HepG2 (cell line): ENCODE data around the gene SLFN14. TPM values are rescaled to one million over a fixed set of nuclear protein-coding genes. Genes with fewer than 3 reads are reported as not detected.
"Not testable (repeated sequence)": the region's sequence is repeated elsewhere in the genome, so short reads cannot be mapped to it uniquely, and the experiment has no call there.

ENCODE experiments used
- ATAC-seq: fragments of 200-7000 bp; cut with Tn5 transposase; 3 replicates; pipeline ENCODE4 v1.9.1; 2020; ENCODE audit warnings: mild to moderate bottlenecking, moderate library complexity
- BruUV-seq: library from RNA; stranded (reverse); fragments of 400-500 nt; replicated peaks from 2 replicates; lab custom pipeline; 2021; lab: Mats Ljungman, UMichigan
- CTCF ChIA-PET: fragments of 300-600 bp; formaldehyde crosslinking; extraction: SDS; loops from one replicate; lab custom pipeline; 2021; ENCODE audit warnings: low total read pairs, inconsistent platforms, low intra/inter-chr PET ratio; lab: Yijun Ruan, JAX
- POLR2A ChIA-PET: fragments of 350-600 bp; sonication (Branson Sonifier 250); formaldehyde crosslinking; loops from one replicate; lab custom pipeline; 2020; ENCODE audit warnings: antibody characterized with exemption, inconsistent platforms; lab: Yijun Ruan, JAX
- DNase-seq: peaks from one replicate; pipeline ENCODE4 v3.0.0-alpha.2; 2015; ENCODE audit warnings: low spot score
- FAIRE-seq: peaks from 3 replicates; lab custom pipeline; 2011; peaks lifted over from hg19 to GRCh38; lab: Jason Lieb, UNC
- H2AFZ ChIP-seq: one replicate; pipeline ENCODE4 v1.6.1; 2011; ENCODE audit warnings: low read length, inconsistent platforms
- H3K27ac ChIP-seq: fragments of 300-600 bp; 3 replicates; pipeline ENCODE4 v1.8.0; 2011; ENCODE audit warnings: mixed run types, mild to moderate bottlenecking, mixed read lengths, low read length, inconsistent platforms; ENCODE audit not compliant: insufficient read depth; ENCODE audit errors: extremely low read length
- H3K27me3 ChIP-seq, 2 experiments: fragments of 200-600 bp in 1 of 2; 2 replicates in 1 of 2; 3 replicates in 1 of 2; pipeline versions ENCODE4 v1.6.0 to v1.8.0; 2011; ENCODE audit warnings: low read length in 2 of 2, mild to moderate bottlenecking in 2 of 2, moderate library complexity in 2 of 2, inconsistent platforms in 1 of 2; ENCODE audit not compliant: insufficient read depth in 2 of 2, control insufficient read depth in 1 of 2
- H3K36me3 ChIP-seq, 2 experiments: fragments of 200-600 bp in 1 of 2; replicated peaks in 1 of 2; 2 replicates in 1 of 2; 3 replicates in 1 of 2; pipeline versions ENCODE4 v1.5.1 to v1.8.0; 2011; ENCODE audit warnings: low read length in 2 of 2, inconsistent platforms in 1 of 2; ENCODE audit not compliant: insufficient read depth in 2 of 2, control insufficient read depth in 1 of 2
- H3K4me1 ChIP-seq: 2 replicates; pipeline ENCODE4 v1.5.1; 2012; ENCODE audit warnings: low read length, inconsistent platforms; ENCODE audit not compliant: insufficient read depth
- H3K4me2 ChIP-seq: 2 replicates; pipeline ENCODE4 v1.6.0; 2011; ENCODE audit warnings: low read depth, low read length, inconsistent platforms
- H3K4me3 ChIP-seq, 3 experiments: fragments of 200-600 bp in 1 of 3; sonication (generic), shearing (Covaris generic) in 1 of 3; replicated peaks in 1 of 3; 2 replicates each; pipeline ENCODE4 v1.5.1; 2011 to 2016; ENCODE audit warnings: low read length in 3 of 3, inconsistent platforms in 2 of 3, low read depth in 2 of 3, mild to moderate bottlenecking in 2 of 3, control low read depth in 1 of 3, mixed read lengths in 1 of 3; ENCODE audit not compliant: insufficient read depth in 1 of 3
- H3K79me2 ChIP-seq: one replicate; pipeline ENCODE4 v1.6.1; 2011; ENCODE audit warnings: low read length, inconsistent platforms; ENCODE audit not compliant: insufficient read depth
- H3K9ac ChIP-seq: 2 replicates; pipeline ENCODE4 v1.6.0; 2011; ENCODE audit warnings: mild to moderate bottlenecking, low read depth, low read length, inconsistent platforms; ENCODE audit not compliant: insufficient read depth
- H3K9me3 ChIP-seq: 2 replicates; pipeline ENCODE4 v1.5.1; 2012; ENCODE audit warnings: mild to moderate bottlenecking, low read length
- H4K20me1 ChIP-seq: 2 replicates; pipeline ENCODE4 v1.6.0; 2011; ENCODE audit warnings: inconsistent platforms, mild to moderate bottlenecking, low read length, moderate library complexity; ENCODE audit not compliant: insufficient read depth
- WGBS: methylation state at CpG from one replicate; pipeline ENCODE4 v1.1.6; 2017; ENCODE audit warnings: low lambda C conversion rate; 5-methylcytosine and 5-hydroxymethylcytosine counted together
- in situ Hi-C: cut with HindIII; loops from 2 replicates; pipeline ENCODE4 v1.10.0; 2017; ENCODE audit warnings: low pct_unique_long_range_greater_than_20kb; ENCODE audit not compliant: extremely low pct_ligation_motif_present
- intact Hi-C: fragments of 100-400 bp; cut with micrococcal nuclease; formaldehyde crosslinking; loops from one replicate; pipeline ENCODE4 v1.10.0; 2022; ENCODE audit not compliant: unreplicated experiment
- polyA plus RNA-seq, 8 experiments: library from polyadenylated mRNA; depleted of rRNA in 3 of 8; stranded (reverse) in 7 of 8; unstranded in 1 of 8; fragments of >200 nt; fragmentation: Illumina TruSeq in 4 of 8; extraction: Trizol in 4 of 8; gene quantifications; 2 replicates each; pipeline versions ENCODE4 v1.2.1 to v1.2.3, GENCODE V29; 2011 to 2016; ENCODE audit warnings: low read depth in 4 of 8, missing spikeins in 1 of 8, mixed read lengths in 1 of 8; ENCODE audit not compliant: insufficient read depth in 1 of 8
- total RNA-seq, 5 experiments: library from RNA; depleted of rRNA; stranded (reverse); fragments of >200 nt; fragmentation: Illumina TruSeq; extraction: Trizol; gene quantifications; 2 replicates each; pipeline ENCODE4 v1.2.3, GENCODE V29; 2016; ENCODE audit warnings: low read depth in 1 of 5
- TF ChIP-seq, protein P1 (sequence below): sonication (generic); formaldehyde crosslinking; IDR thresholded peaks from 2 replicates; pipeline ENCODE4 v1.4.0; 2020; ENCODE audit warnings: missing genetic modification reagents, borderline replicate concordance

SLFN14 gene
- total and polyA plus RNA-seq, 2 of the 13 experiments (the other 11 are each of a cell fraction or from before 2014, with no cell fraction given): not detected

DNA sequence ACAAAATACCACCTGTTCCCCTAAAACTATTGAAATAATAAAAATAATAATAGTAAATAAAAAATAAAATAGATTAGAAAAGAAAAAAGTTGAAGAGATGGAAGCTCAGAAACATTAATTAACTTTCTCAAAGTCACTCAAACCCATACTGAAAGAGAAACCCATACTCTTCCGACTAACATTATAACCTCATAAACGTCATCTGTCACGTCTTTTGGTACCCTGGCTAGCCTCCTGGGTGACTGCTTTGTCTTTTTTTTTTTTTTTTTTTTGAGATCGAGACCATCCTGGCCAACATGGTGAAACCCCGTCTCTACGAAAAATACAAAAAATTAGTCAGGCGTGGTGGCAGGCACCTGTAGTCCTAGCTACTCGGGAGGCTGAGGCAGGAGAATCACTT lies 30.8 kb downstream of the SLFN14 start (continued):
- TF ChIP-seq, protein P1, sequence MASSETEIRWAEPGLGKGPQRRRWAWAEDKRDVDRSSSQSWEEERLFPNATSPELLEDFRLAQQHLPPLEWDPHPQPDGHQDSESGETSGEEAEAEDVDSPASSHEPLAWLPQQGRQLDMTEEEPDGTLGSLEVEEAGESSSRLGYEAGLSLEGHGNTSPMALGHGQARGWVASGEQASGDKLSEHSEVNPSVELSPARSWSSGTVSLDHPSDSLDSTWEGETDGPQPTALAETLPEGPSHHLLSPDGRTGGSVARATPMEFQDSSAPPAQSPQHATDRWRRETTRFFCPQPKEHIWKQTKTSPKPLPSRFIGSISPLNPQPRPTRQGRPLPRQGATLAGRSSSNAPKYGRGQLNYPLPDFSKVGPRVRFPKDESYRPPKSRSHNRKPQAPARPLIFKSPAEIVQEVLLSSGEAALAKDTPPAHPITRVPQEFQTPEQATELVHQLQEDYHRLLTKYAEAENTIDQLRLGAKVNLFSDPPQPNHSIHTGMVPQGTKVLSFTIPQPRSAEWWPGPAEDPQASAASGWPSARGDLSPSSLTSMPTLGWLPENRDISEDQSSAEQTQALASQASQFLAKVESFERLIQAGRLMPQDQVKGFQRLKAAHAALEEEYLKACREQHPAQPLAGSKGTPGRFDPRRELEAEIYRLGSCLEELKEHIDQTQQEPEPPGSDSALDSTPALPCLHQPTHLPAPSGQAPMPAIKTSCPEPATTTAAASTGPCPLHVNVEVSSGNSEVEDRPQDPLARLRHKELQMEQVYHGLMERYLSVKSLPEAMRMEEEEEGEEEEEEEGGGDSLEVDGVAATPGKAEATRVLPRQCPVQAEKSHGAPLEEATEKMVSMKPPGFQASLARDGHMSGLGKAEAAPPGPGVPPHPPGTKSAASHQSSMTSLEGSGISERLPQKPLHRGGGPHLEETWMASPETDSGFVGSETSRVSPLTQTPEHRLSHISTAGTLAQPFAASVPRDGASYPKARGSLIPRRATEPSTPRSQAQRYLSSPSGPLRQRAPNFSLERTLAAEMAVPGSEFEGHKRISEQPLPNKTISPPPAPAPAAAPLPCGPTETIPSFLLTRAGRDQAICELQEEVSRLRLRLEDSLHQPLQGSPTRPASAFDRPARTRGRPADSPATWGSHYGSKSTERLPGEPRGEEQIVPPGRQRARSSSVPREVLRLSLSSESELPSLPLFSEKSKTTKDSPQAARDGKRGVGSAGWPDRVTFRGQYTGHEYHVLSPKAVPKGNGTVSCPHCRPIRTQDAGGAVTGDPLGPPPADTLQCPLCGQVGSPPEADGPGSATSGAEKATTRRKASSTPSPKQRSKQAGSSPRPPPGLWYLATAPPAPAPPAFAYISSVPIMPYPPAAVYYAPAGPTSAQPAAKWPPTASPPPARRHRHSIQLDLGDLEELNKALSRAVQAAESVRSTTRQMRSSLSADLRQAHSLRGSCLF: no peak
- TF ChIP-seq, all 625 proteins: peak for 0

DNA sequence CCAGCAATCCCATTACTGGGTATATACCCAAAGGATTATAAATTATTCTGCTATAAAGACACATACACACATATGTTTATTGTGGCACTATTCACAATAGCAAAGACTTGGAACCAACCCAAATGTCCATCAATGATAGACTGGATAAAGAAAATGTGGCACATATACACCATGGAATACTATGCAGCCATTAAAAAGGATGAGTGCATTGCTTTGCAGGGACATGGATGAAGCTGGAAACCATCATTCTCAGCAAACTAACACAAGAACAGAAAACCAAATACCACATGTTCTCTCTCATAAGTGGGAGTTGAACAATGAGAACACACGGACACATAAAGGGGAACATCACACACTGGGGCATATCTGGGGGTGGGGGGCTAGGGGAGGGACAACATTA lies 31.3 kb downstream of the SLFN14 start:
- FAIRE-seq: not testable (repeated sequence)
- WGBS: 0% methylated on average over 1 of the region's 1 CpG

More for the DNA sequence above, 31.3 kb downstream of the SLFN14 start:
- intact Hi-C loops, ATAC-seq, H3K27ac ChIP-seq, DNase-seq, POLR2A ChIA-PET, H3K36me3 ChIP-seq, BruUV-seq, H2AFZ ChIP-seq, H3K79me2 ChIP-seq, H3K4me2 ChIP-seq, H3K9me3 ChIP-seq, H3K4me1 ChIP-seq, H3K4me3 ChIP-seq, H3K9ac ChIP-seq, H4K20me1 ChIP-seq, H3K27me3 ChIP-seq, CTCF ChIA-PET: not testable (repeated sequence)
- in situ Hi-C loops: loop anchor here (25.0 kb wide), 1 partner anchor 1117 kb away; no protein-coding TSS in a partner anchor
